Type B pancreatic cell (in vitro differentiated cells): ENCODE results near the gene CARD11. TPM values are rescaled to one million over a fixed set of nuclear protein-coding genes. Genes with fewer than 3 reads are reported as not detected.

Experiments used
- DNase-seq: peaks from one replicate; pipeline ENCODE4 v3.0.0; 2021; ENCODE audit warnings: mixed read lengths; ENCODE audit not compliant: unreplicated experiment; ENCODE audit errors: extremely low spot score
- H3K27ac Mint-ChIP-seq: 2 replicates; pipeline ENCODE4 v1.8.0; 2021; ENCODE audit warnings: mild to moderate bottlenecking, mixed read lengths
- H3K27me3 Mint-ChIP-seq: 2 replicates; pipeline ENCODE4 v1.8.0; 2021; ENCODE audit warnings: mixed read lengths
- H3K36me3 Mint-ChIP-seq: 2 replicates; pipeline ENCODE4 v1.8.0; 2021; ENCODE audit warnings: mixed read lengths
- H3K4me1 Mint-ChIP-seq: one replicate; pipeline ENCODE4 v1.8.0; 2021; ENCODE audit warnings: mixed read lengths; ENCODE audit not compliant: unreplicated experiment
- H3K4me3 Mint-ChIP-seq: 2 replicates; pipeline ENCODE4 v1.8.0; 2021; ENCODE audit warnings: mild to moderate bottlenecking, mixed read lengths
- H3K9me3 Mint-ChIP-seq: 2 replicates; pipeline ENCODE4 v1.8.0; 2021; ENCODE audit warnings: mixed read lengths
- total RNA-seq: library from RNA; stranded (reverse); gene quantifications from 2 replicates; pipeline ENCODE4 v1.2.1, GENCODE V29; 2021; ENCODE audit warnings: low replicate concordance
- TF ChIP-seq, protein P1 (sequence below): fragments of 200-600 bp; sonication (generic); conservative IDR thresholded peaks from 2 replicates; pipeline ENCODE4 v1.5.0; 2021; ENCODE audit warnings: antibody characterized with exemption, mild to moderate bottlenecking

CARD11 gene
- total RNA-seq, 1 donor from 2014 or later = 11.6 TPM

DNA sequence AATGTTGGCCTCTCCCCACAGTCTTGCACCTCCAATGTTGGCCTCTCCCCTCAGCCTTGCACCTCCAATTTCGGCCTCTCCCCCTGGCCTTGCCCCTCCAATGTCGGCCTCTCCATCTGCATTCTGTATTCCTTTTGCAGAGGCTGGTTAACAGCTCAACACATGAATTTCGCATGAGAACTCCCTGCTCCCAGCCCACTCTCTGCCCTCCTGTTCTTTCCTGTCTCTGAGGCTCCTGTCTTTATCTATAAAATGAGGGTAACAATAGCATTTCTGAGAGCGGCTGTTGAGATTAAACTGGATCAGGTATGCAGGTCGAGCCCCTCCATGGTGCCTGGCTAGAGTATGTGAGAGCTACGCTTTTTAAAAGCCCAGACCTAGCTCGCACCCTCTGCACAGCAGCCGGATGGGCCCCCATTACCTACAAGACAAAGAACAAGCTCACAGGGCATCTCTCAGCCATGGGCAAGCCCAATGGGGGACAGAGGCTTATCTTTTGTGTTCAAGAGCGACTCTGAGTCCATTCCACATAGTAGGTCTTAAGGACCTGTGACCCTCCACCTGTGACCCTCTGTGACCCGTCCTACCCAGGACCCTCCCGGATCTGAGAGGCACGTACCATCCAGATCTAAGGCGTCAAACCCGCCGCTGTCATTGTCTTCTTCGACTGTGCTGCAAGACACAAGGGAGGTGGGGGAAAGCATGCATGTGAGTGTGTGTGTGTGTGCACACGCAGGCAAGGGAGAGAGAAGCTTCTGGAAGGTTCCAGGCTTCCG is 117.4 kb downstream of the CARD11 start:
- Mint-ChIP-seq H3K4me1 (peaks cover 7% of the 10 kb centered on the region), H3K27ac (peak overlapping the region; percentile 17), H3K27me3 (no peaks in the 10 kb centered on the region), H3K36me3 (no peaks in the 10 kb centered on the region), H3K4me3 (no peak overlapping the region), H3K9me3 (no peaks in the 10 kb centered on the region)
- TF ChIP-seq, protein P1, sequence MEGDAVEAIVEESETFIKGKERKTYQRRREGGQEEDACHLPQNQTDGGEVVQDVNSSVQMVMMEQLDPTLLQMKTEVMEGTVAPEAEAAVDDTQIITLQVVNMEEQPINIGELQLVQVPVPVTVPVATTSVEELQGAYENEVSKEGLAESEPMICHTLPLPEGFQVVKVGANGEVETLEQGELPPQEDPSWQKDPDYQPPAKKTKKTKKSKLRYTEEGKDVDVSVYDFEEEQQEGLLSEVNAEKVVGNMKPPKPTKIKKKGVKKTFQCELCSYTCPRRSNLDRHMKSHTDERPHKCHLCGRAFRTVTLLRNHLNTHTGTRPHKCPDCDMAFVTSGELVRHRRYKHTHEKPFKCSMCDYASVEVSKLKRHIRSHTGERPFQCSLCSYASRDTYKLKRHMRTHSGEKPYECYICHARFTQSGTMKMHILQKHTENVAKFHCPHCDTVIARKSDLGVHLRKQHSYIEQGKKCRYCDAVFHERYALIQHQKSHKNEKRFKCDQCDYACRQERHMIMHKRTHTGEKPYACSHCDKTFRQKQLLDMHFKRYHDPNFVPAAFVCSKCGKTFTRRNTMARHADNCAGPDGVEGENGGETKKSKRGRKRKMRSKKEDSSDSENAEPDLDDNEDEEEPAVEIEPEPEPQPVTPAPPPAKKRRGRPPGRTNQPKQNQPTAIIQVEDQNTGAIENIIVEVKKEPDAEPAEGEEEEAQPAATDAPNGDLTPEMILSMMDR = no peak
- DNase-seq = no peak

DNA sequence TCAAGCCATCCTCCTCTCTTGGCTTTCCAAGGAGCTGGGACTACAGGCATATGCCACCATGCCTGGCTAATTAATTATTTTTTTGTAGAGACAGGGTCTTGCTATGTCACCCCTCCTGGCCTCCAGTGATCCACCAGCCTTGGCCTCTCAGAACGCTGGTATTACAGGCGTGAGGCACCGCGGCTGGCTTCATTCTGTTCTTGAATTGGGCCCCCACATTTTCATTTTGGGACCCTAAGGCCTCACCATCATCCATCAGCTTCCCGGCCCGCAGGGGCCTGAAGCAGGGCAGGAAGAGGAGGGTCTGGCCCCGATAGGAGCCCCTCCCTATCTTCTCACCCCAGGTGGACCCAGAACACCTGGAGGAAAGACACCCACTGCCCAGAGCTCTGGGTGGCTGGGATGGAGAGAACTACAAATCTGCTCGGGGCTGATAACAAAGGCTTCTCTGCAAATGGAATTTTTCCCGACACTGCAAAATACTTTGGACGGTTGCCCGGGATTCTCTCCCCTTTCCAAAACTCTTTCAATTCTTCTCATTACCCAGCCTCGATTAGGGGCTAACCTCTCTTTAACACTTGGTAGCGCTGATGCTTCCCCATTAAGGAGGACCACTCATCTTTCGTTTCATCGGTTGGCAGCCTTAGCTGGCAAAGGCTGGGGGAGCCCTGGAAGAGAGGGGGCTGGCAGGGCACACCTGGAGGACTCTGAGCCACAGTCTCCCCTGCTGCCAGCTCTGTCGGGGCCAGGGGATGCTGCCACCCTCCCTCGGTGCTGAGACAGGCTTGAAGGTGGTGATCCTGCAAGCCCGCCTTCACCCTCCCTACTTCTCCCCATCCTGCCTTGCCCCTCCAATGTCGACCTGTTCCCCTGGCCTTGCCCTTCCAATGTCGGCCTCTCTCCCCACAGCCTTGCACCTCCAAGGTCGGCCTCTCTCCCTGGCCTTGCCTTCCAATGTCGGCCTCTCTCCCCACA is 118.5 kb downstream of the CARD11 start:
- TF ChIP-seq, protein P1 = no peak
- Mint-ChIP-seq H3K27me3 (no peaks in the 10 kb centered on the region), H3K27ac (no peak overlapping the region), H3K4me3 (no peak overlapping the region), H3K9me3 (peaks cover 7% of the 10 kb centered on the region), H3K4me1 (peaks cover 9% of the 10 kb centered on the region), H3K36me3 (peaks cover 5% of the 10 kb centered on the region)
- DNase-seq = no peak

DNA sequence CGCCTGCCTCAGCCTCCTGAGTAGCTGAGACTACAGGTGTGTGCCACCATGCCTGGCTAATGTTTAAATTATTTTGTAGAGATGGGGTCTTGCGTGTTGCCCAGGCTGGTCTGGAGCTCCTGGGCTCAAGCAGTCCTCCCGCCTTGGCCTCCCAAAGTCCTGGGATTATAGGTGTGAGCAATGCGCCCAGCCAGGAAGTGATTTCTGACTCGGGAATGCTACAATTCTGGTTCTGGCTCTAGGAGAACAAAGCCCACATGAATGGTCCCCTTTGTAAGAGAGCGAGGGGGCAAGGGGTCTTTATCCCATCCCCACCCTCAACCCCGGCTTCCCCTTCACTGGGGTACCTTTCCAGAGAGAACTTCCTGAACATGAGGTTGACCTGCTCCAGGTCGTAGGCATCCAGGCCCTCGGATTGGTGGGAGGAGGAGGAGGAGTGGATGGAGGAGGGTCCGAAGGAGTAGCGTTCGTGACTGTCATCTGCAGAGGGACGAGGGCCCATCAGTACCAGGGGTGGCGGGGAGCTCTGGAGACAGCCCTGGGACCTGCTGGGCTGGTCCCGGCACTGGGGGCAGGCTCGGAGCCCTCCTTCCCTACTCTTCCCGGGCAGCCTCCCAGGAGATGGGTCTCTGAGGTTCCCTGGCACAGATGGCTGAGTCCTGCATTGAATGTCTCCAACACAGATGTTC is 119.6 kb downstream of the CARD11 start:
- DNase-seq = no peak
- H3K4me3 Mint-ChIP-seq = no peak overlapping the region
- peaks cover 8% of the 10 kb centered on the region for H3K9me3 Mint-ChIP-seq
- peaks cover 11% of the 10 kb centered on the region for H3K36me3 Mint-ChIP-seq
- no peak overlapping the region for H3K27ac Mint-ChIP-seq
- H3K4me1 Mint-ChIP-seq = peaks cover 9% of the 10 kb centered on the region
- H3K27me3 Mint-ChIP-seq = no peaks in the 10 kb centered on the region
- TF ChIP-seq, protein P1 = no peak

DNA sequence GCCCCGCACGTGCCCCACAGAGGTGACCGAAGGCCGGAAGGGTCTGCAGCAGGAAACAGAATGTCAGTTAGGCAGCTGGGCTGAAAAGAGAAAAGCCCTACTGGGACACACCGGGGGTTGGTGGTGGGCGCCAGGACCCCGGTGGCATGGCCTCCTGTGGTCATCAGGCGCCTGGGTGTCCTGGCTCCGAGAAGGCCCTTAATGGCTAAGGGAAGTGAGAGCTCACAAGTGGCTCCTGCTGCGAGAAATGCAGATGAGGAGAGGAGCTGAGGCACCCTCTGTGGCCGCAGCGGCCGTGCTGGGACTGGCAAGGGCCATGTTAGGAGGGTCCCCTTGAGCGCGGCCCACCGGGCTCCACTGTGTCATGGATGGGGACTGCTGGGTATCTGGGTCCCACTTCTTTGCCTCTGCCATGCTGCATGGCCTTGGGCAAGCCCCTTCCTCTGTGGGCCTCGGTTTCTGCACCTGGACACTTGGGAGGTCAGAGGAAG is 120.3 kb downstream of the CARD11 start:
- Mint-ChIP-seq H3K27ac (no peak overlapping the region), H3K4me1 (peaks cover 9% of the 10 kb centered on the region), H3K36me3 (peaks cover 11% of the 10 kb centered on the region), H3K9me3 (peaks cover 8% of the 10 kb centered on the region), H3K4me3 (no peak overlapping the region), H3K27me3 (no peaks in the 10 kb centered on the region)
- TF ChIP-seq, protein P1 = no peak
- no peak for DNase-seq

DNA sequence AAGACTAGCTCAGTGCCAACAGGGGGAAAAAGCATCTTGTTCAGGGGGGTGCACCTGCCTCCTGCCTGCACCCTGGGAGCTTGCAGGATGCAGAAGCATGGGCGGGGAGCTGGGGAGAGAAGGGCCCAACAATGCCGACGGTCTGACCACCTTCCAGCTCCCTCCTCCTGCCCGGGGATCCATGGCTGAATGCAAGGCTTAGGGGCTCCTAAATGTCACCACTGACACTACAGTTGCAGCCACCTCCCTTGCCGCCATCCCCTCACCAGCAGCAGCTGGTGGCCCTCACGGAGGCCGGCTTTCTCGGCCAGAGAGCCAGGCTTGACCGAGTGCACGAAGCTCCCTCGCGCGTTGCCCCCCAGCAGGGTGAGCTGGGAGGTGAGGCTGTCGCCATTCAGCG is 120.8 kb downstream of the CARD11 start:
- H3K9me3 Mint-ChIP-seq = peaks cover 8% of the 10 kb centered on the region
- DNase-seq = no peak
- H3K4me1 Mint-ChIP-seq = peaks cover 9% of the 10 kb centered on the region
- TF ChIP-seq, protein P1 = no peak
- H3K27ac Mint-ChIP-seq = no peak overlapping the region
- H3K4me3 Mint-ChIP-seq = no peak overlapping the region
- H3K36me3 Mint-ChIP-seq = peaks cover 11% of the 10 kb centered on the region
- no peaks in the 10 kb centered on the region for H3K27me3 Mint-ChIP-seq
